ENCODE results near the gene AQP9.
"Not testable (repeated sequence)": the region's sequence is repeated elsewhere in the genome, so short reads cannot be mapped to it uniquely, and the experiment has no call there.

AQP9 gene

GRCh38 chr15:58111718-58112104, 26.5 kb upstream of the AQP9 start:
- Histone ChIP-seq H3K4me3 (no peak overlapping the region), H3K27ac (no peak overlapping the region)
- TF ChIP-seq CTCF (IDR thresholded peaks at IDR 0.05): no peak
- DNase-seq (ENCODE audit: low spot score): no peak

- not testable (repeated sequence) for H3K4me3 ChIP-seq; H3K27ac ChIP-seq; DNase-seq (ENCODE audit: low spot score)
Measured at GRCh38 chr15:58113358-58113757, 24.8 kb upstream of the AQP9 start.

GRCh38 chr15:58114388-58114787, 23.8 kb upstream of the AQP9 start:
- no peak for DNase-seq (ENCODE audit: low spot score)
- no peak overlapping the region for H3K27ac ChIP-seq
- TF ChIP-seq CTCF (IDR thresholded peaks at IDR 0.05): no peak
- H3K4me3 ChIP-seq: no peak overlapping the region

- no peak for DNase-seq (ENCODE audit: low spot score)
- no peak overlapping the region for H3K4me3 ChIP-seq
- no peak overlapping the region for H3K27ac ChIP-seq
- TF ChIP-seq CTCF (IDR thresholded peaks at IDR 0.05): no peak
Measured at GRCh38 chr15:58114812-58115211, 23.4 kb upstream of the AQP9 start.

- TF ChIP-seq CTCF (IDR thresholded peaks at IDR 0.05): no peak
- no peak for DNase-seq (ENCODE audit: low spot score)
- Histone ChIP-seq H3K4me3 (no peak overlapping the region), H3K27ac (no peak overlapping the region)
Measured at GRCh38 chr15:58115692-58116091, 22.5 kb upstream of the AQP9 start.

- no peak for DNase-seq (ENCODE audit: low spot score)
- no peak for TF ChIP-seq CTCF (IDR thresholded peaks at IDR 0.05)
- Histone ChIP-seq H3K27ac (no peak overlapping the region), H3K4me3 (no peak overlapping the region)
Measured at GRCh38 chr15:58117619-58118018, 20.6 kb upstream of the AQP9 start.

- TF ChIP-seq CTCF (IDR thresholded peaks at IDR 0.05): no peak
- DNase-seq (ENCODE audit: low spot score): no peak
- no peak overlapping the region for H3K27ac ChIP-seq
- no peak overlapping the region for H3K4me3 ChIP-seq
Measured at GRCh38 chr15:58118272-58118671, 19.9 kb upstream of the AQP9 start.

GRCh38 chr15:58119016-58119415, 19.2 kb upstream of the AQP9 start:
- no peak for DNase-seq (ENCODE audit: low spot score)
- Histone ChIP-seq H3K4me3 (no peak overlapping the region), H3K27ac (no peak overlapping the region)
- TF ChIP-seq CTCF (IDR thresholded peaks at IDR 0.05): no peak

Measured in coronary artery (tissue), 2 donors.